GM12878 (cell line): Measurements from ENCODE around the gene CALY. TPM values are rescaled to one million over a fixed set of nuclear protein-coding genes. Genes with fewer than 3 reads are reported as not detected.

Experiments used
- ATAC-seq: fragments of 200-7000 bp; cut with Tn5 transposase; 3 replicates; pipeline ENCODE4 v1.9.1; 2020; ENCODE audit warnings: mild to moderate bottlenecking, moderate library complexity
- BruUV-seq: library from RNA; stranded (reverse); fragments of 400-500 nt; replicated peaks from 2 replicates; lab custom pipeline; 2021; lab: Mats Ljungman, UMichigan
- CTCF ChIA-PET: fragments of 300-600 bp; sonication (Branson Sonifier 250); formaldehyde crosslinking; extraction: SDS; loops from one replicate; lab custom pipeline; 2021; ENCODE audit warnings: inconsistent platforms; lab: Yijun Ruan, JAX
- POLR2A ChIA-PET: fragments of 350-600 bp; formaldehyde crosslinking; extraction: SDS; loops from one replicate; lab custom pipeline; 2021; ENCODE audit warnings: inconsistent platforms; lab: Charles Lee
- RAD21 ChIA-PET: fragments of 300-600 bp; sonication (Branson Sonifier 250); formaldehyde crosslinking; loops from one replicate; lab custom pipeline; 2023; ENCODE audit warnings: antibody characterized with exemption; ENCODE audit not compliant: unreplicated experiment; lab: Charles Lee
- SMC1A ChIA-PET: fragments of 300-600 bp; sonication (Branson Sonifier 250); formaldehyde crosslinking; loops from one replicate; lab custom pipeline; 2023; ENCODE audit not compliant: unreplicated experiment, uncharacterized antibody; lab: Charles Lee
- DNase-seq: peaks from one replicate; pipeline ENCODE4 v3.0.0-alpha.2; 2011; ENCODE audit warnings: low read depth, low spot score
- FAIRE-seq: peaks from 3 replicates; lab custom pipeline; 2011; peaks lifted over from hg19 to GRCh38; lab: Jason Lieb, UNC
- H2AFZ ChIP-seq: 2 replicates; pipeline ENCODE4 v1.6.0; 2011; ENCODE audit warnings: low read depth, low read length, control low read depth; ENCODE audit not compliant: control insufficient read depth
- H3K27ac ChIP-seq: 2 replicates; pipeline ENCODE4 v1.5.1; 2011; ENCODE audit warnings: control low read depth; ENCODE audit not compliant: control insufficient read depth, insufficient read depth
- H3K27me3 ChIP-seq, 2 experiments: replicated peaks in 1 of 2; 2 replicates each; pipeline versions ENCODE4 v1.6.0 to v1.6.1; 2011; ENCODE audit warnings: low read length in 1 of 2; ENCODE audit not compliant: control insufficient read depth in 2 of 2, insufficient read depth in 2 of 2
- H3K36me3 ChIP-seq, 2 experiments: 2 replicates each; pipeline ENCODE4 v1.5.1; 2011; ENCODE audit warnings: low read length in 1 of 2; ENCODE audit not compliant: control insufficient read depth in 2 of 2, insufficient read depth in 2 of 2
- H3K4me1 ChIP-seq: 2 replicates; pipeline ENCODE4 v1.6.1; 2011; ENCODE audit warnings: mild to moderate bottlenecking, low read length, moderate library complexity, mixed read lengths; ENCODE audit not compliant: control insufficient read depth, insufficient read depth
- H3K4me2 ChIP-seq: 2 replicates; pipeline ENCODE4 v1.6.0; 2011; ENCODE audit warnings: control low read depth; ENCODE audit not compliant: control insufficient read depth, insufficient read depth
- H3K4me3 ChIP-seq: fragments of 200-600 bp; sonication (generic); 2 replicates; pipeline ENCODE4 v1.5.1; 2016
- H3K79me2 ChIP-seq: 2 replicates; pipeline ENCODE4 v1.6.0; 2011; ENCODE audit warnings: low read length; ENCODE audit not compliant: control insufficient read depth, insufficient read depth
- H3K9ac ChIP-seq: 2 replicates; pipeline ENCODE4 v1.8.0; 2011; ENCODE audit warnings: low read length, control low read depth, mixed read lengths; ENCODE audit not compliant: control insufficient read depth, insufficient read depth
- H3K9me3 ChIP-seq: replicated peaks from 3 replicates; pipeline ENCODE4 v1.5.1; 2011; ENCODE audit warnings: mild to moderate bottlenecking, low read length; ENCODE audit not compliant: control insufficient read depth, insufficient read depth
- H4K20me1 ChIP-seq: 2 replicates; pipeline ENCODE4 v1.6.0; 2011; ENCODE audit not compliant: control insufficient read depth, insufficient read depth
- BHLHE40 ChIP-seq, 2 experiments: fragments of 450-650 bp in 1 of 2; IDR thresholded peaks; 2 replicates each; pipeline ENCODE4 v1.6.1; 2011 to 2017; ENCODE audit warnings: low read depth in 2 of 2, borderline replicate concordance in 1 of 2, improper control_type of control experiment in 1 of 2, low read length in 1 of 2, mild to moderate bottlenecking in 1 of 2
- CHD4 ChIP-seq: fragments of 200-600 bp; sonication (generic); IDR thresholded peaks from 2 replicates; pipeline ENCODE4 v1.6.1; 2016; ENCODE audit warnings: mild to moderate bottlenecking
- E2F8 ChIP-seq: fragments of 450-650 bp; IDR thresholded peaks from 2 replicates; pipeline ENCODE4 v1.6.1; 2018; ENCODE audit warnings: mild to moderate bottlenecking, low read depth, moderate library complexity; ENCODE audit not compliant: partially characterized antibody
- MEF2A ChIP-seq: IDR thresholded peaks from 2 replicates; pipeline ENCODE4 v1.6.1; 2011; ENCODE audit warnings: low read depth, mild to moderate bottlenecking, low read length, moderate library complexity; ENCODE audit not compliant: insufficient read depth
- NFXL1 ChIP-seq: fragments of 450-650 bp; IDR thresholded peaks from 2 replicates; pipeline ENCODE4 v1.6.1; 2017; ENCODE audit warnings: antibody characterized with exemption, mild to moderate bottlenecking, borderline replicate concordance
- NFYB ChIP-seq: IDR thresholded peaks from 2 replicates; pipeline ENCODE4 v1.6.1; 2011; ENCODE audit warnings: low read depth, mild to moderate bottlenecking, low read length, improper control_type of control experiment, moderate library complexity; ENCODE audit not compliant: insufficient read depth
- NR2F1 ChIP-seq: fragments of 450-650 bp; conservative IDR thresholded peaks from 2 replicates; pipeline ENCODE4 v1.6.1; 2017; ENCODE audit warnings: mild to moderate bottlenecking
- NRF1 ChIP-seq: conservative IDR thresholded peaks from 2 replicates; pipeline ENCODE4 v1.6.1; 2011; ENCODE audit warnings: mild to moderate bottlenecking, low read depth, low read length, improper control_type of control experiment
- SPI1 ChIP-seq: IDR thresholded peaks from 2 replicates; pipeline ENCODE4 v1.6.1; 2011; ENCODE audit warnings: low read depth, mild to moderate bottlenecking, low read length, moderate library complexity, borderline replicate concordance; ENCODE audit not compliant: insufficient read depth
- SREBF1 ChIP-seq: IDR thresholded peaks from 2 replicates; pipeline ENCODE4 v1.6.1; 2012; ENCODE audit warnings: mild to moderate bottlenecking, low read length
- TAF1 ChIP-seq: IDR thresholded peaks from 2 replicates; pipeline ENCODE4 v1.6.1; 2011; ENCODE audit warnings: mild to moderate bottlenecking, low read depth, low read length, borderline replicate concordance
- YBX1 ChIP-seq: fragments of 450-650 bp; IDR thresholded peaks from 2 replicates; pipeline ENCODE4 v1.6.1; 2016; ENCODE audit warnings: antibody characterized with exemption
- WGBS: methylation state at CpG from one replicate; pipeline ENCODE4 v1.1.6; 2016; ENCODE audit warnings: low lambda C conversion rate; ENCODE audit not compliant: insufficient replicate concordance, insufficient coverage; ENCODE audit errors: missing lambda C conversion rate; 5-methylcytosine and 5-hydroxymethylcytosine counted together
- in situ Hi-C: fragments of 300-500 bp; cut with MboI; formaldehyde crosslinking; loops from 9 replicates; pipeline ENCODE4 v1.14.3; 2018; ENCODE audit warnings: mixed read lengths
- intact Hi-C: fragments of 100-400 bp; cut with micrococcal nuclease; formaldehyde crosslinking; loops from one replicate; pipeline ENCODE4 v1.14.2; 2022; ENCODE audit not compliant: unreplicated experiment
- polyA plus RNA-seq, 11 experiments: library from polyadenylated mRNA; depleted of rRNA in 4 of 11; unstranded in 6 of 11; stranded (reverse) in 5 of 11; fragments of >200 nt; fragmentation: Nextera tagmentation in 4 of 11; fragmentation: Illumina TruSeq in 1 of 11; extraction: Ambion mirVana in 4 of 11; extraction: Trizol in 1 of 11; gene quantifications; 1 replicate in 1 of 11; 2 replicates in 10 of 11; pipeline versions ENCODE4 v1.2.1 to v1.2.3, GENCODE V29; 2011 to 2016; ENCODE audit warnings: inconsistent platforms in 2 of 11, missing spikeins in 2 of 11, low read depth in 1 of 11
- total RNA-seq, 4 experiments: library from RNA; depleted of rRNA in 3 of 4; stranded (reverse); fragments of >200 nt in 3 of 4; fragmentation: Illumina TruSeq in 1 of 4; extraction: Trizol in 1 of 4; gene quantifications; 2 replicates each; pipeline versions ENCODE4 v1.2.1 to v1.2.3, GENCODE V29; 2013 to 2021

The CALY gene
- total and polyA plus RNA-seq, 10 of the 15 experiments (the other 5 are each of a cell fraction or from before 2014, with no cell fraction given): 0.07 TPM; not detected in 9

DNA sequence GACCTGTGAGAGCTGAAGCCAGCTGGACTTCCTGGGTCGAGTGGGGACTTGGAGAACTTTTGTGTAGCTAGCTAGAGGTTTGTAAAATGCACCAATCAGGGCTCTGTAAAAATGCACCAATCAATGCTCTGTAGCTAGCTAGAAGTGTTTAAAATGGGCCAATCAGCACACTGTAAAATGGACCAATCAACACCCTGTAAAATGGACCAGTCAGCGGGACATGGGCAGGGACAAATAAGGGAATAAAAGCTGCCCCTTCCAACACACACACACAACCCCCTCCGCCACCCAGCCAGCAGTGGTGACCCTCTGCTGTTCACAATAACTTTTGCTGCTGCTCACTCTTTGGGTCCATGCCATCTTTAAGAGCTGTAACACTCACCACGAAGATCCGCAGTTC, 20.8 kb downstream of the CALY start:
- WGBS: 78% methylated on average over 5 of the region's 5 CpGs

GRCh38 chr10:133314911-133315310, 21.8 kb downstream of the CALY start:
- no peak for ATAC-seq
- Histone ChIP-seq H3K79me2 (no peaks in the 10 kb centered on the region), H3K9me3 (no peaks in the 10 kb centered on the region), H4K20me1 (no peaks in the 10 kb centered on the region), H3K4me1 (no peaks in the 10 kb centered on the region), H3K9ac (no peak overlapping the region), H3K4me2 (no peak overlapping the region), H2AFZ (no peak overlapping the region), H3K4me3 (no peak overlapping the region), H3K27me3 (no peaks in the 10 kb centered on the region), H3K27ac (no peak overlapping the region), H3K36me3 (peaks cover 0 to 4% of the 10 kb centered on the region in 2 experiments; a peak in 3 of 4 replicates)
- in situ Hi-C loops (no loop called here), intact Hi-C loops (no loop called here)
- ChIA-PET RAD21 (interaction anchor here (0.6 kb wide), 1 partner anchor 15 kb away, joined by 3 read pairs; no protein-coding TSS in a partner anchor), CTCF (interaction anchor here (1.0 to 2.8 kb wide), 7 partner anchors 9 to 124 kb away, joined by 3 to 14 read pairs (median 3); partner anchors contain the start of gene ECHS1), POLR2A (no interaction called here), SMC1A (interaction anchor here (1.5 kb wide), 1 partner anchor 124 kb away, joined by 3 read pairs; no protein-coding TSS in a partner anchor)
- DNase-seq: no peak
- FAIRE-seq: no peak
- no TSS peak for BruUV-seq
- WGBS: 91% methylated on average over 12 of the region's 12 CpGs
- TF ChIP-seq BHLHE40 (IDR thresholded peaks at IDR 0.05; ENCODE audit: borderline replicate concordance in 1 of 2, low read depth in 2 of 2, low read length in 1 of 2) (no peak), NRF1 (no peak), CHD4 (no peak), SPI1 (no peak), E2F8 (no peak), YBX1 (no peak), SREBF1 (no peak), TAF1 (no peak), MEF2A (no peak), NFXL1 (no peak)

More for the DNA sequence above, 20.8 kb downstream of the CALY start:
- RAD21 ChIA-PET: no interaction called here
- no peak overlapping the region for H2AFZ ChIP-seq
- in situ Hi-C loops (no loop called here), intact Hi-C loops (no loop called here)
- no TSS peak for BruUV-seq
- H3K4me1 ChIP-seq: no peaks in the 10 kb centered on the region
- no peak for TF ChIP-seq NR2F1
- TF ChIP-seq NFYB: peak; percentile 15; the same call in 1 of the 2 replicates
- TF ChIP-seq, all 136 proteins: peak for 1
- ChIA-PET CTCF (interaction anchor here (0.6 to 2.8 kb wide), 7 partner anchors 8 to 934 kb away, joined by 3 to 14 read pairs (median 4); partner anchors contain the start of gene ECHS1), SMC1A (interaction anchor here (0.7 kb wide), 1 partner anchor 14 kb away, joined by 3 read pairs; no protein-coding TSS in a partner anchor), POLR2A (no interaction called here)
- Histone ChIP-seq H4K20me1 (no peaks in the 10 kb centered on the region), H3K27me3 (no peaks in the 10 kb centered on the region), H3K27ac (no peak overlapping the region), H3K9ac (no peak overlapping the region), H3K36me3 (peaks cover 0 to 4% of the 10 kb centered on the region in 2 experiments; a peak in 1 of 4 replicates), H3K4me2 (no peak overlapping the region), H3K79me2 (no peaks in the 10 kb centered on the region), H3K9me3 (no peaks in the 10 kb centered on the region; the same call in 2 of the 3 replicates), H3K4me3 (no peak overlapping the region)
- DNase-seq (no peak), FAIRE-seq (no peak), ATAC-seq (peak; percentile 46; the same call in 2 of the 3 replicates)
